Naive thymus-derived CD4-positive, alpha-beta T cell (primary cell): ENCODE results near the gene INTS12. TPM values are rescaled to one million over a fixed set of nuclear protein-coding genes. Genes with fewer than 3 reads are reported as not detected.

Experiments used
- ATAC-seq: fragments of 150-1000 bp; cut with Tn5 transposase; 2 replicates; pipeline ENCODE4 v1.10.0; 2021; ENCODE audit warnings: mild to moderate bottlenecking, moderate library complexity
- CTCF ChIA-PET: fragments of 350-600 bp; sonication (Branson Sonifier 250); formaldehyde crosslinking; loops from one replicate; lab custom pipeline; 2021; ENCODE audit warnings: antibody characterized with exemption; lab: Charles Lee
- POLR2A ChIA-PET: fragments of 350-600 bp; sonication (Branson Sonifier 250); formaldehyde crosslinking; loops from one replicate; lab custom pipeline; 2021; ENCODE audit warnings: antibody characterized with exemption, inconsistent platforms; lab: Charles Lee
- DNase-seq, 9 donors: peaks; one replicate each; pipeline versions ENCODE4 v3.0.0 to v3.0.0-alpha.2; 2020 to 2022; ENCODE audit warnings: mixed read lengths in 1 of 9
- H3K27ac ChIP-seq: one replicate; pipeline ENCODE4 v1.7.0; 2013; ENCODE audit warnings: mild to moderate bottlenecking, low read depth, low read length, moderate library complexity
- H3K27me3 ChIP-seq, 2 donors: one replicate each; pipeline ENCODE4 v1.7.0; 2013; ENCODE audit warnings: low read length in 2 of 2, mild to moderate bottlenecking in 2 of 2, moderate library complexity in 2 of 2; ENCODE audit not compliant: control insufficient read depth in 2 of 2, insufficient read depth in 2 of 2
- H3K36me3 ChIP-seq, 3 experiments: 1 replicate in 2 of 3; 2 replicates in 1 of 3; pipeline ENCODE4 v1.7.0; 2013; ENCODE audit warnings: low read length in 3 of 3, mild to moderate bottlenecking in 3 of 3, moderate library complexity in 1 of 3; ENCODE audit not compliant: insufficient read depth in 3 of 3, control insufficient read depth in 2 of 3
- H3K4me1 ChIP-seq, 2 donors: one replicate each; pipeline ENCODE4 v1.7.0; 2013; ENCODE audit warnings: low read length in 2 of 2, mild to moderate bottlenecking in 2 of 2, moderate library complexity in 1 of 2; ENCODE audit not compliant: control insufficient read depth in 2 of 2, insufficient read depth in 2 of 2
- H3K4me3 ChIP-seq: 2 replicates; pipeline ENCODE4 v1.7.0; 2013; ENCODE audit warnings: mild to moderate bottlenecking, low read length
- H3K9me3 ChIP-seq, 3 experiments: 1 replicate in 2 of 3; 2 replicates in 1 of 3; pipeline ENCODE4 v1.7.0; 2013; ENCODE audit warnings: low read length in 3 of 3; ENCODE audit not compliant: control insufficient read depth in 2 of 3
- H3K27ac Mint-ChIP-seq, 9 donors: one replicate each; pipeline ENCODE4 v1.8.0; 2020 to 2022; ENCODE audit warnings: mixed read lengths in 9 of 9, mild to moderate bottlenecking in 8 of 9, moderate library complexity in 5 of 9, inconsistent platforms in 2 of 9
- H3K27me3 Mint-ChIP-seq, 5 donors: one replicate each; pipeline ENCODE4 v1.8.0; 2021 to 2022; ENCODE audit warnings: mixed read lengths in 5 of 5, mild to moderate bottlenecking in 1 of 5
- H3K36me3 Mint-ChIP-seq, 5 donors: one replicate each; pipeline ENCODE4 v1.8.0; 2020 to 2022; ENCODE audit warnings: mixed read lengths in 5 of 5, mild to moderate bottlenecking in 3 of 5, inconsistent platforms in 1 of 5
- H3K4me1 Mint-ChIP-seq, 7 donors: one replicate each; pipeline ENCODE4 v1.8.0; 2020 to 2022; ENCODE audit warnings: mixed read lengths in 7 of 7, mild to moderate bottlenecking in 3 of 7, inconsistent platforms in 1 of 7
- H3K4me3 Mint-ChIP-seq, 10 donors: one replicate each; pipeline ENCODE4 v1.8.0; 2020 to 2022; ENCODE audit warnings: mild to moderate bottlenecking in 10 of 10, mixed read lengths in 10 of 10, moderate library complexity in 6 of 10, inconsistent platforms in 2 of 10
- H3K9me3 Mint-ChIP-seq, 11 donors: one replicate each; pipeline ENCODE4 v1.8.0; 2020 to 2022; ENCODE audit warnings: mixed read lengths in 11 of 11, mild to moderate bottlenecking in 4 of 11, inconsistent platforms in 1 of 11, moderate library complexity in 1 of 11
- intact Hi-C, 2 donors: fragments of 100-400 bp; cut with micrococcal nuclease; formaldehyde crosslinking; loops; one replicate each; pipeline ENCODE4 v1.15.1; 2023
- polyA plus RNA-seq, 2 donors: library from polyadenylated mRNA; unstranded; fragments of 300-500 nt; fragmentation: Illumina TruSeq; gene quantifications; one replicate each; pipeline ENCODE4 v1.2.3, GENCODE V29; 2021
- total RNA-seq, 6 experiments: library from RNA in 5 of 6; stranded (reverse) in 5 of 6; gene quantifications; 1 replicate in 5 of 6; 2 replicates in 1 of 6; pipeline ENCODE4 v1.2.3 and lab custom pipeline; 2021 to 2026

INTS12 gene
- total and polyA plus RNA-seq, 7 experiments from 2014 or later: 14.8 to 40.9 (median 18.5) TPM

GRCh38 chr4:105714071-105714521 lies 5.6 kb upstream of the INTS12 start:
- ChIA-PET POLR2A (interaction anchor here (0.6 kb wide), 1 partner anchor 830 kb away, joined by 3 read pairs; no protein-coding TSS in a partner anchor), CTCF (interaction anchor here (0.6 to 0.7 kb wide), 2 partner anchors 54 to 1980 kb away, joined by 3 to 4 read pairs; no protein-coding TSS in a partner anchor)
- Histone ChIP-seq H3K4me1 (no peaks in the 10 kb centered on the region), H3K27ac (no peak overlapping the region), H3K36me3 (no peaks in the 10 kb centered on the region), H3K9me3 (no peaks in the 10 kb centered on the region), H3K4me3 (no peak overlapping the region), H3K27me3 (no peaks in the 10 kb centered on the region)
- intact Hi-C loops: no loop called here
- Mint-ChIP-seq H3K27me3 (peaks cover 0 to 3% (median 0%) of the 10 kb centered on the region in 5 donors), H3K27ac (peak overlapping the region in 1 of 9 donors; percentile 29), H3K4me3 (no peak overlapping the region), H3K9me3 (no peaks in the 10 kb centered on the region), H3K36me3 (peaks cover 0 to 4% (median 0%) of the 10 kb centered on the region in 5 donors), H3K4me1 (peaks cover 5 to 21% (median 13%) of the 10 kb centered on the region in 7 donors)
- ATAC-seq (no peak), DNase-seq (no peak)

- CTCF ChIA-PET: no interaction called here
- no peaks in the 10 kb centered on the region for H3K27me3 ChIP-seq
These were observed 4.3 kb upstream of the INTS12 start for GRCh38 chr4:105712766-105713165.

DNA sequence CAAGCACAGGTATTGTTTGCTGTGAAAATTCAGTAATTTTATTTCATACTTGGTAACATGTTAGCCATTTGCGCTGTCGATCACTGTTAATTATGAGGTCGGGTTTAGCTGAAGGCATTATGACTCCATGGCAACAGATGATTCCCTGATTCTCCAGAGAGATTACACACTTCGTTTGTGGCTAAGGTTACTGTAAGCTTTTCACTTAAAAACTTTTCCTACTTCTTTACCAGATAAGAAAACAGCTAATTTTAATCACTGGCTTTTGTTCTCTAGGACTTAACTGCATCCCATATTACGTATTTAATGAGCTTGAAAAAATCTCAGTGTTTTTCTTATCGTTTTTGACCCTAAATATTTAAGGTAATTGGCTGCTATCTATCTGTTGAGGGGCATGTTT lies 2.2 kb upstream of the INTS12 start:
- no peak for DNase-seq
- Mint-ChIP-seq H3K9me3 (peaks cover 0 to 1% (median 0%) of the 10 kb centered on the region in 11 donors), H3K36me3 (peaks cover 0 to 5% (median 0%) of the 10 kb centered on the region in 5 donors), H3K4me3 (no peak overlapping the region), H3K27ac (no peak overlapping the region), H3K4me1 (peaks cover 14 to 38% (median 27%) of the 10 kb centered on the region in 7 donors), H3K27me3 (peaks cover 0 to 3% (median 0%) of the 10 kb centered on the region in 5 donors)
- H3K27me3 ChIP-seq: no peaks in the 10 kb centered on the region
- H3K36me3 ChIP-seq: peaks cover 0 to 8% (median 0%) of the 10 kb centered on the region in 3 experiments
- H3K4me1 ChIP-seq: peaks cover 7 to 10% of the 10 kb centered on the region in 2 donors
- ChIA-PET CTCF (interaction anchor here (0.7 to 1.0 kb wide), 3 partner anchors 9 to 520 kb away, joined by 3 to 4 read pairs (median 3); no protein-coding TSS in a partner anchor), POLR2A (interaction anchor here (1.5 kb wide), 2 partner anchors 9 to 237 kb away, joined by 3 to 5 read pairs; partner anchors contain the start of gene PPA2)
- H3K9me3 ChIP-seq: no peaks in the 10 kb centered on the region
- no peak overlapping the region for H3K27ac ChIP-seq
- ATAC-seq: no peak
- intact Hi-C loops: no loop called here
- no peak overlapping the region for H3K4me3 ChIP-seq

More at GRCh38 chr4:105712766-105713165, 4.3 kb upstream of the INTS12 start:
- peaks cover 8 to 26% (median 17%) of the 10 kb centered on the region in 7 donors for H3K4me1 Mint-ChIP-seq
- no peak for ATAC-seq
- Histone ChIP-seq H3K27ac (no peak overlapping the region), H3K4me1 (peaks cover under 1 to 1% of the 10 kb centered on the region in 2 donors), H3K9me3 (no peaks in the 10 kb centered on the region), H3K4me3 (no peak overlapping the region), H3K36me3 (peaks cover 0 to 8% (median 0%) of the 10 kb centered on the region in 3 experiments)
- H3K4me3 Mint-ChIP-seq: no peak overlapping the region
- POLR2A ChIA-PET: no interaction called here
- intact Hi-C loops: no loop called here
- DNase-seq: no peak
- H3K36me3 Mint-ChIP-seq: no peaks in the 10 kb centered on the region
- peaks cover 0 to 3% (median 0%) of the 10 kb centered on the region in 5 donors for H3K27me3 Mint-ChIP-seq
- no peak overlapping the region for H3K27ac Mint-ChIP-seq
- H3K9me3 Mint-ChIP-seq: peaks cover 0 to 1% (median 0%) of the 10 kb centered on the region in 11 donors

DNA sequence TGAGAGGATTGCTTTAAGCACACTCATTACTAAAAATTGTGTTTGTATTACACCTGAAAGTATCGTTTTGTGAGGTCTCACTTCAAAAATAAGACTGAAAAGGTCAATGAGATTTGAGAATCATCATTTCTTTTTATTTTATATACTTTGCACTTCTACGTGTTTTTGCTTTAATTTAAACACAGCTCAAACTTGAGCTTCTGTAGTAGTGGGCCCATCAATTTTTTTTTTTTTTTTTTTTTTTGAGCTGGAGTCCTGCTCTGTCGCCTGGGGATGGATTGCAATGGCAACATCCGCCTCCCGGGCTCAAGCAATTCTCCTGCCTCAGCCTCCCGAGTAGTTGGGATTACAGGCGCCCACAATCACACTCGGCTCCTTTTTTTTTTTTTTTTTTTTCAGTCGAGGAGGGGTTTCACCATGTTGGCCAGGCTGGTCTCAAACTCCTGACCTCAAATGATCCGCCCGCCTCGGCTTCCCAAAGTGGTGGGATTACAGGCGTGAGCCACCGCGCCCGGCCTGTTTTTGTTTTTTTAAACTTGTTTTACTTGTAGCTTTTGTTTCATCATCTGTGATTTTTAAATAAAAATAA lies 1.6 kb upstream of the INTS12 start:
- intact Hi-C loops: no loop called here
- peaks cover 0 to 5% (median 0%) of the 10 kb centered on the region in 5 donors for H3K36me3 Mint-ChIP-seq
- Histone ChIP-seq H3K27me3 (no peaks in the 10 kb centered on the region), H3K9me3 (no peaks in the 10 kb centered on the region), H3K36me3 (peaks cover 0 to 8% (median 0%) of the 10 kb centered on the region in 3 experiments), H3K4me1 (peaks cover 7 to 10% of the 10 kb centered on the region in 2 donors), H3K4me3 (no peak overlapping the region), H3K27ac (no peak overlapping the region)
- peaks cover 14 to 40% (median 27%) of the 10 kb centered on the region in 7 donors for H3K4me1 Mint-ChIP-seq
- H3K27ac Mint-ChIP-seq: peak overlapping the region in 3 of 9 donors; percentile 19 to 97 (median 43)
- CTCF ChIA-PET: interaction anchor here (0.7 to 1.2 kb wide), 4 partner anchors 15 to 519 kb away, joined by 3 to 5 read pairs (median 3); partner anchors contain the start of gene PPA2
- peaks cover 0 to 3% (median 0%) of the 10 kb centered on the region in 5 donors for H3K27me3 Mint-ChIP-seq
- ATAC-seq (no peak), DNase-seq (no peak)
- H3K4me3 Mint-ChIP-seq: peak overlapping the region in 9 of 10 donors; percentile 29 to 100 (median 99)
- H3K9me3 Mint-ChIP-seq: peaks cover 0 to 1% (median 0%) of the 10 kb centered on the region in 11 donors
- POLR2A ChIA-PET: interaction anchor here (0.7 to 1.5 kb wide), 3 partner anchors 10 to 237 kb away, joined by 3 to 5 read pairs (median 3); partner anchors contain the start of gene PPA2

DNA sequence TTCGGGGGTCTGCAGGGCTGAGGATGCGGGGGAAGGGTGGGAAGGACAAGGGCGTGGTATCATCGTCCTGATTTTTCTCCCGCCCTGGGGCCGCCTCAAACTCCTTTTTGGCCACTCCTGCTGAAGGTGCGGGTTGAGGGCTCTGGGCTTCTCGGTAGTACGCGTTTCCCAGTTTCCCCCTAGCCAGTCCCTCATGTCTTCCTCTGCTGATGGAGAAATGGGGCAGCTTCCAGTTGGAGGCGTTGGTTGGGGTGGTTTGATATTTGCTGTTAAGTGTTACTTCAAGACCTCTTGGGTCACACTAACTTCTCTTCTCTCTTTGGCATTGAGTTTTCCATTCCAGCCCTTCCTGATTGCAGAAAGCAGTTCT lies 577 bp upstream of the INTS12 start:
- Histone ChIP-seq H3K9me3 (no peaks in the 10 kb centered on the region), H3K27me3 (no peaks in the 10 kb centered on the region), H3K4me3 (peak overlapping the region; percentile 92), H3K36me3 (peaks cover 0 to 8% (median 0%) of the 10 kb centered on the region in 3 experiments), H3K27ac (peak overlapping the region; percentile 84), H3K4me1 (peaks cover 7 to 10% of the 10 kb centered on the region in 2 donors)
- DNase-seq (peak in 2 of 9 donors; percentile 6 to 14), ATAC-seq (peak; percentile 23)
- ChIA-PET POLR2A (interaction anchor here (0.6 to 1.3 kb wide), 3 partner anchors 10 to 235 kb away, joined by 3 to 7 read pairs (median 5); partner anchors contain the start of gene PPA2), CTCF (interaction anchor here (1.0 to 1.2 kb wide), 2 partner anchors 37 to 235 kb away, joined by 3 to 5 read pairs; partner anchors contain the start of gene PPA2)
- peak overlapping the region; percentile 94 to 100 (median 99) for H3K4me3 Mint-ChIP-seq
- H3K4me1 Mint-ChIP-seq: peaks cover 11 to 40% (median 27%) of the 10 kb centered on the region in 7 donors
- peaks cover 0 to under 1% (median 0%) of the 10 kb centered on the region in 5 donors for H3K27me3 Mint-ChIP-seq
- peaks cover 0 to 1% (median 0%) of the 10 kb centered on the region in 11 donors for H3K9me3 Mint-ChIP-seq
- peak overlapping the region; percentile 92 to 100 (median 97) for H3K27ac Mint-ChIP-seq
- H3K36me3 Mint-ChIP-seq: peaks cover 0 to 5% (median 0%) of the 10 kb centered on the region in 5 donors
- intact Hi-C loops: loop anchor here in 1 of 2 donors (10.0 kb wide), 1 partner anchor 1214 kb away; the partner anchor contains the start of gene CXXC4

DNA sequence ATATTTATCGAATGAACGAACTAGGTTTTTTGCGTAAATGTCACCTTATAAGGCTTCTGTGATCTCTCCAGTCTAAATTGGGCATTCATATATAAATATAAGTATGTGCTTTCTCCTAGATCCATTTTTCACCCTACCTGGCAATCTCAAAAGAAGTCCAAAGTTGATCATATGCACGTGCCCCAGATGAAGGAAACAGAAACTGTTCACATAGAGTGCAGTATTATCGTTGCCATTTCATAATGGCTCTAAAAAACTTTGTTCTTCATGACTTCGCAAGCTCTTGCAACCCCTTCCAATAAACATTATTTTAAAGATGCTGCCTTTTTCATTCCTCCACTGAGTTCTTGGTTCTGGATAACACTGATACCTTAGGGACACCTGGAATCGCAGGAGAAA lies 708 bp downstream of the INTS12 start:
- Mint-ChIP-seq H3K36me3 (peaks cover 0 to 5% (median 0%) of the 10 kb centered on the region in 5 donors), H3K4me1 (peaks cover 10 to 40% (median 27%) of the 10 kb centered on the region in 7 donors), H3K4me3 (peak overlapping the region; percentile 94 to 100 (median 99)), H3K9me3 (peaks cover 0 to 1% (median 0%) of the 10 kb centered on the region in 11 donors), H3K27me3 (no peaks in the 10 kb centered on the region), H3K27ac (peak overlapping the region; percentile 92 to 100 (median 97))
- Histone ChIP-seq H3K27me3 (no peaks in the 10 kb centered on the region), H3K4me1 (peaks cover 7 to 10% of the 10 kb centered on the region in 2 donors), H3K4me3 (peak overlapping the region; percentile 92), H3K9me3 (no peaks in the 10 kb centered on the region), H3K36me3 (peaks cover 0 to 8% (median 0%) of the 10 kb centered on the region in 3 experiments), H3K27ac (peak overlapping the region; percentile 84)
- DNase-seq: peak in 1 of 9 donors; percentile 1
- ChIA-PET POLR2A (interaction anchor here (0.8 to 1.3 kb wide), 4 partner anchors 11 to 609 kb away, joined by 3 to 7 read pairs (median 4); partner anchors contain the start of genes AIMP1, PPA2 and TBCK), CTCF (interaction anchor here (0.7 kb wide), 1 partner anchor 48 kb away, joined by 7 read pairs; no protein-coding TSS in a partner anchor)
- intact Hi-C loops: loop anchor here (1.0 to 10.0 kb wide), 5 partner anchors 233 to 1213 kb away; partner anchors contain the start of genes AIMP1 (in 2 of the 2), PPA2 (in 2 of the 2), TBCK (in 2 of the 2) and CXXC4 (in 1 of the 2)
- ATAC-seq: no peak
